HG03457 (cell line): ENCODE measurements around the gene ACOX1.

ENCODE experiments used
- ATAC-seq: cut with Tn5 transposase; IDR thresholded peaks from one replicate; pipeline ENCODE4 v1.9.1; 2021; ENCODE audit warnings: moderate number of reproducible peaks; ENCODE audit not compliant: unreplicated experiment

ACOX1 gene

GRCh38 chr17:75910699-75911098 lies 68.3 kb downstream of the ACOX1 start:
- no peak for ATAC-seq

- no peak for ATAC-seq
Observed at GRCh38 chr17:75909812-75910274, 69.1 kb downstream of the ACOX1 start.

- no peak for ATAC-seq
Observed at GRCh38 chr17:75909051-75909811, 69.7 kb downstream of the ACOX1 start.

GRCh38 chr17:75908201-75908600 lies 70.8 kb downstream of the ACOX1 start:
- ATAC-seq, result no peak

- ATAC-seq, result no peak
Observed at GRCh38 chr17:75906143-75906884, 72.7 kb downstream of the ACOX1 start.

GRCh38 chr17:75904749-75905521 lies 74.0 kb downstream of the ACOX1 start, which contains the start of gene MRPL38:
MRPL38 (minus strand) TSS chr17:75904884; CDS start chr17:75904875, 9 bp downstream.
- ATAC-seq, result peak; percentile 85

- ATAC-seq, result no peak
Observed at GRCh38 chr17:75902406-75902805, 76.6 kb downstream of the ACOX1 start.

GRCh38 chr17:75901727-75902126 lies 77.2 kb downstream of the ACOX1 start:
- no peak for ATAC-seq

GRCh38 chr17:75900691-75901533 lies 78.1 kb downstream of the ACOX1 start:
- ATAC-seq, result no peak

GRCh38 chr17:75899767-75900468 lies 79.0 kb downstream of the ACOX1 start:
- no peak for ATAC-seq

- no peak for ATAC-seq
Observed at GRCh38 chr17:75899353-75899752, 79.6 kb downstream of the ACOX1 start.

- no peak for ATAC-seq
Observed at GRCh38 chr17:75898791-75899190, 80.2 kb downstream of the ACOX1 start.

- no peak for ATAC-seq
Observed at GRCh38 chr17:75898065-75898464, 80.9 kb downstream of the ACOX1 start.

GRCh38 chr17:75897160-75898019 lies 81.6 kb downstream of the ACOX1 start:
- ATAC-seq, result no peak

- no peak for ATAC-seq
Observed at GRCh38 chr17:75896415-75897159, 82.4 kb downstream of the ACOX1 start, which contains the start of gene TRIM65. TRIM65 (minus strand) TSS chr17:75896951; CDS start chr17:75896937, 14 bp downstream.

GRCh38 chr17:75895370-75896155 lies 83.4 kb downstream of the ACOX1 start:
- ATAC-seq, result no peak

- no peak for ATAC-seq
Observed at GRCh38 chr17:75894049-75894733, 84.8 kb downstream of the ACOX1 start.
